Mammary epithelial cell (primary cell): ENCODE results near the gene TTI1.

Source experiments
- CTCF ChIP-seq, 2 donors: IDR thresholded peaks in 1 of 2; conservative IDR thresholded peaks in 1 of 2; 2 replicates each; pipeline ENCODE4 v1.5.1; 2011 to 2012; ENCODE audit warnings: inconsistent platforms in 2 of 2, low read length in 2 of 2, mild to moderate bottlenecking in 2 of 2, control low read depth in 1 of 2, low read depth in 1 of 2; ENCODE audit not compliant: insufficient read depth in 1 of 2; ENCODE audit errors: extremely low read depth in 1 of 2
- EZH2 ChIP-seq: IDR thresholded peaks from 2 replicates; pipeline ENCODE4 v1.6.1; 2012; ENCODE audit warnings: low read length, inconsistent platforms, borderline replicate concordance

- TF ChIP-seq EZH2 = no peak
- TF ChIP-seq CTCF (conservative IDR thresholded peaks at IDR 0.05 in 1 of 2, IDR thresholded peaks at IDR 0.05 in 1 of 2; ENCODE audit: extremely low read depth in 1 of 2, insufficient read depth in 1 of 2, low read depth in 1 of 2, low read length in 2 of 2) = no peak
These were observed 42.1 kb upstream of the TTI1 start for GRCh38 chr20:38075161-38075998.
